Lower lobe of right lung (tissue), 2 donors: ENCODE measurements around the gene TMCO6. TPM values are rescaled to one million over a fixed set of nuclear protein-coding genes. Genes with fewer than 3 reads are reported as not detected.
"Not testable (repeated sequence)": the region's sequence is repeated elsewhere in the genome, so short reads cannot be mapped to it uniquely, and the experiment has no call there.

Experiments used
- ATAC-seq, 2 donors: fragments of 200-7000 bp; cut with Tn5 transposase; one replicate each; pipeline ENCODE4 v1.9.1; 2020 to 2022; ENCODE audit warnings: mild to moderate bottlenecking in 2 of 2, moderate library complexity in 2 of 2
- DNase-seq: peaks from one replicate; pipeline ENCODE4 v3.0.0-alpha.2; 2020
- H3K27ac ChIP-seq: fragments of 200-600 bp; one replicate; pipeline ENCODE4 v1.8.0; 2022
- H3K27me3 ChIP-seq: fragments of 200-600 bp; one replicate; pipeline ENCODE4 v1.8.0; 2022; ENCODE audit warnings: low read depth
- H3K36me3 ChIP-seq: fragments of 200-600 bp; one replicate; pipeline ENCODE4 v1.8.0; 2022; ENCODE audit warnings: mild to moderate bottlenecking
- H3K4me1 ChIP-seq: fragments of 200-600 bp; one replicate; pipeline ENCODE4 v1.8.0; 2022
- H3K4me3 ChIP-seq: fragments of 200-600 bp; one replicate; pipeline ENCODE4 v1.8.0; 2022; ENCODE audit warnings: mild to moderate bottlenecking
- H3K9me3 ChIP-seq: fragments of 200-600 bp; one replicate; pipeline ENCODE4 v1.8.0; 2022
- CTCF ChIP-seq: fragments of 200-600 bp; IDR thresholded peaks from one replicate; pipeline ENCODE4 v1.8.0; 2022; ENCODE audit warnings: antibody characterized with exemption, mild to moderate bottlenecking
- intact Hi-C: fragments of 100-400 bp; cut with DNase I; formaldehyde crosslinking; loops from one replicate; pipeline ENCODE4 v1.11.0; 2022
- total RNA-seq: library from RNA; stranded (reverse); fragmentation: NEBNext Ultra II Directional; extraction: Animal tissue kit (Norgen Biotek cat#: 25700); gene quantifications from one replicate; pipeline ENCODE4 v1.2.1, GENCODE V29; 2021
- donor health status: DM: no; HTN: yes; CAD: no; lungs with severe emphysema.

TMCO6 gene
- total RNA-seq, 1 donor from 2014 or later = 12.3 TPM

- Histone ChIP-seq H3K27me3 (no peaks in the 10 kb centered on the region), H3K36me3 (peaks cover 61% of the 10 kb centered on the region), H3K4me3 (peak within 1 kb of the TSS; percentile 99), H3K4me1 (peaks cover 27% of the 10 kb centered on the region), H3K27ac (peak within 1 kb of the TSS; percentile 90), H3K9me3 (no peaks in the 10 kb centered on the region)
- DNase-seq (peak; percentile 98), ATAC-seq (peak; percentile 99 to 100)
- no peak for TF ChIP-seq CTCF
- intact Hi-C loops = no loop called here
Measured at GRCh38 chr5:140664359-140665119, 25.3 kb downstream of the TMCO6 start, which contains the start of gene WDR55. TSS of gene WDR55 (plus strand) at chr5:140664904. CDS start at chr5:140664913, 9 bp downstream.

GRCh38 chr5:140671035-140671434 is 31.8 kb downstream of the TMCO6 start:
- H3K27ac ChIP-seq, H3K4me3 ChIP-seq, H3K27me3 ChIP-seq, DNase-seq, intact Hi-C loops, H3K9me3 ChIP-seq: not testable (repeated sequence)
- Histone ChIP-seq H3K36me3 (peaks cover 82% of the 10 kb centered on the region), H3K4me1 (peaks cover 11% of the 10 kb centered on the region)
- peak in 1 of 2 donors; percentile 35 for ATAC-seq

GRCh38 chr5:140671472-140672125 is 32.3 kb downstream of the TMCO6 start:
- TF ChIP-seq CTCF = no peak
- DNase-seq (no peak), ATAC-seq (no peak)
- Histone ChIP-seq H3K4me3 (no peak overlapping the region), H3K27me3 (no peaks in the 10 kb centered on the region), H3K27ac (no peak overlapping the region), H3K36me3 (peaks cover 87% of the 10 kb centered on the region), H3K9me3 (no peaks in the 10 kb centered on the region), H3K4me1 (peaks cover 6% of the 10 kb centered on the region)
- intact Hi-C loops = no loop called here

- ATAC-seq = peak; percentile 28 to 54
- H3K36me3 ChIP-seq = peaks cover 93% of the 10 kb centered on the region
Measured at GRCh38 chr5:140672455-140673186, 33.4 kb downstream of the TMCO6 start.

GRCh38 chr5:140673187-140673976 is 34.1 kb downstream of the TMCO6 start, which contains the start of gene DND1:
TSS of gene DND1 (minus strand) at chr5:140673576. CDS start at chr5:140673542, 34 bp downstream.
- no peak within 1 kb of the TSS for H3K27ac ChIP-seq
- H3K4me3 ChIP-seq = no peak within 1 kb of the TSS
- peak in 1 of 2 donors; percentile 12 for ATAC-seq
- H3K4me1 ChIP-seq = no peaks in the 10 kb centered on the region
- intact Hi-C loops = no loop called here
- no peaks in the 10 kb centered on the region for H3K9me3 ChIP-seq
- no peak for TF ChIP-seq CTCF
- peaks cover 93% of the 10 kb centered on the region for H3K36me3 ChIP-seq
- DNase-seq = no peak
- no peaks in the 10 kb centered on the region for H3K27me3 ChIP-seq

More at GRCh38 chr5:140672455-140673186, 33.4 kb downstream of the TMCO6 start:
- H3K4me1 ChIP-seq = no peaks in the 10 kb centered on the region
- intact Hi-C loops = no loop called here
- no peak for TF ChIP-seq CTCF
- H3K4me3 ChIP-seq = no peak overlapping the region
- peak; percentile 64 for DNase-seq
- no peak overlapping the region for H3K27ac ChIP-seq
- no peaks in the 10 kb centered on the region for H3K27me3 ChIP-seq
- H3K9me3 ChIP-seq = no peaks in the 10 kb centered on the region
